ENCODE data around the gene DYNC2H1.
"Not testable (repeated sequence)": the region's sequence is repeated elsewhere in the genome, so short reads cannot be mapped to it uniquely, and the experiment has no call there.

DYNC2H1 gene

DNA sequence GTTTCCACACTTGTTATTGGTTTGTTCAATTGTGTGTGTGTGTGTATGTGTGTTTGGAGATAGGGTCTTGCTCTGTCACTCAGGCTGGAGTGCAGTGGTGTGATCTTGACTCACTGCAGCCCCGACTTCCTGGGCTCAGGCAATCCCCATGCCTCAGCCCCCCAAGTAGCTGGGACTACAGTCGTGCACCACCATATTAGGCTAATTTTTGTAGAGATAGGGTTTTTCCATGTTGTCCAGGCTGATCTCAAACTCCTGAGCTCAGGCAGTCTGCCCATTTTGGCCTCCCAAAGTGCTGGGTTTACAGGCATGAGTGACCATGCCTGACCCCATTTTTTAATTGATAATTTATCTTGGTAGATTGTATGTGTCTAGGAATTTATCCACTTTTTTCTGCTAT lies 263.7 kb downstream of the DYNC2H1 start:
- no peak for DNase-seq

DNA sequence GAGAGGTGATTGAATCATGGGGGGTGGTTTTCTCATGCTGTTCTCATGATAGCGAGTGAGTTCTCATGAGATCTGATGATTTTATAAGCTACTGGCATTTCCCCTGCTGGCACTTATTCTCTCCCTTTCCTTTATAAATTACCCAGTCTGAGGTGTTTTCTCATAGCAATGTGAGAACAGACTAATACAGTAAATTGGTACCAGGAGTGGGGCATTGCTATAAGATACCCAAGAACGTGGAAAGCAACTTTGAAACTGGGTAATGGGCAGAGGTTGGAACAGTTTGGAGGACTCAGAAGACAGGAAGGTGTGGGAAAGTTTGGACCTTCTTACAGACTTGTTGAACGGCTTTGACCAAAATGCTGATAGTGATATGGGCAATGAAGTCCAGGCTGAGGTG lies 265.0 kb downstream of the DYNC2H1 start:
- DNase-seq, result not testable (repeated sequence)

DNA sequence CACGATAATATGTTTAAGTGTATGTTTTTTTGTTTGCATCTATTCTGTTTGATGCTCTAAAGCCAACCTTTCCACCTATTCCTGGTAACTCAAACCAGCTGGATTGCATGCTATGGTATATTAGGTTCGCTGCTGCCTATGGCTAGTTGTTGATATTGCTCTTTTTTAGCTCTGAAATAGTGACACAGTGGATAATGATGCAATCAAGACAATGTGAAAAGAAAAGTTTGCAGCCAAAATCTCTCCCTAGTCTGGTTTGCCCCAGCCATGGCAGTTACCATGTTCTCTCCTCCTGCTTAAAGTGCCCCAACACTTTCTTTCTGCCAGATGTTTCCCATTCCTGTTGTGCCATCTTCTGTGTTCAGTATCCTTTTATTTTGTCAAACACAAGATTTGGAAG lies 269.7 kb downstream of the DYNC2H1 start:
- DNase-seq, result no peak

DNA sequence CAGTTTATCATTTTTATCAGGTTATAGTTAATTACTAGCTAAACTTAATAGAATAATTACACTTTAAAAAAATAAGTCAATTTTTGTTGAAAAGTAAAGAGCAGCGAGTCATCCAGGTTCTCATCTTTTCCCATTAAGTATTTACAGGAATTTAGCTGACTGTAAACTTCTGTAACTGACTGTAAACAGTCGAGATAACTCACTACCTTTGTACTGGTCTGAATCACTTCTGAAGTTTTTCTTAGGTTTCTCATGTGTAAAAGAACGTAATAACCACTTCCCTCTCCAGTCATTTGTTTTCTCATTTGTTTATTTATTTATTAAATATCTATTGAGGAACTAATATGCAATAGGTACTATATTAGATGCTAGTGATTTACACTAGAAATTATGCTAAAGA lies 270.8 kb downstream of the DYNC2H1 start:
- DNase-seq, result no peak

DNA sequence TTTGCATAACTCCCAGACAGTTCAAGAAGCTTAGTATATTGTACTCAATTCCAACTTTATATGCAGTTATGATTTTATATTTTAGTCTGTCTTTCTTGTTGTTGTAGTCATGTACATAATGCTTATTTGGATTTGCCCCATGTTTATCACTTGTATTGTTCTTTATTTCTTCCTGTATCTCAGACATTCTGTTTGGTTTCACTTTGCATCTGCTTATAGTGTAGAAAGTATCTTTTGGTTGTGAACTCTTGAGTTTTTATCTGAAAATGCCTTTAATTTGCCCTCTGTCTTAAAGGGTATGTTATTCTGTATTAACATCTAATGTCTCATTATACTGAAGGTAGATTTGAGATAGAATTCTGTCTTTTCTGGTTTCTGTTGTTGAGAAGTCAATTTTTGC lies 275.4 kb downstream of the DYNC2H1 start:
- no peak for DNase-seq

DNA sequence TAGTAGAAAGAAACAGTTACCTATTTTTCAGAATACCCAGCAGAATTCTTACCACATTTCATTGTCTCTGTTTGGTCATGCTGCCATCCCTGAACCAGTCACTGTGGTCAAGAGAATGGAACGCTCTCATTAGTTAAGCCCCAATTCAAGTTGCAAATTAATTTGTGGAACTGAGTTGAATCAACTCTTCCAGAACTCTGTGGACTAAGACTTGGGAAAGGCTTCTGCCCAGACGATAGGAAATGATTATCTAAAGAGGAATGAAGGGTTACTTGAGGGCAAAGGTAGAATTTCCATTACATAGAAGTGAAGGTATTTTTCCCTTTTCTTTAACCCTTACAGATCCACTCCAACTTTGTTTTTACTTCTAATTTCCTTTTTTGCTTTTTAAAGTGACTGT lies 286.4 kb downstream of the DYNC2H1 start:
- DNase-seq, result no peak

DNA sequence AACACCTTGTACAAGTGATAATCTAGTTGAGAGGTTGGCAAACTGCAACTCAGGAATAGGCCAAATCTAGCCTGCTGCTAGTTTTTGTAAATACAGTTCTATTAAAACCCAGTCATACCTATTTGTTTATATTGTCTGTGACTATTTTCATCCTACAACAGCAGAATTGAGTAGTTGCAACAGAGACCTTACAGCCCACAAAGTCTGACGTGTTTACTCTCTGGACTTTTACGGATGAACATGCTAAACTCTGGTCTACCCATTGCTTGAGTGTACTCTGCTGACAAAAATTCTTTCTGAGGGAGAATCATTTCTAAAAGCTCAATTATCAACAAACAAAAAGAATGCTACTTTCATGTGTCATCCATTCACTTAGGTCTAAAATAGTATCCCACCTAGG lies 287.0 kb downstream of the DYNC2H1 start:
- DNase-seq, result no peak

DNA sequence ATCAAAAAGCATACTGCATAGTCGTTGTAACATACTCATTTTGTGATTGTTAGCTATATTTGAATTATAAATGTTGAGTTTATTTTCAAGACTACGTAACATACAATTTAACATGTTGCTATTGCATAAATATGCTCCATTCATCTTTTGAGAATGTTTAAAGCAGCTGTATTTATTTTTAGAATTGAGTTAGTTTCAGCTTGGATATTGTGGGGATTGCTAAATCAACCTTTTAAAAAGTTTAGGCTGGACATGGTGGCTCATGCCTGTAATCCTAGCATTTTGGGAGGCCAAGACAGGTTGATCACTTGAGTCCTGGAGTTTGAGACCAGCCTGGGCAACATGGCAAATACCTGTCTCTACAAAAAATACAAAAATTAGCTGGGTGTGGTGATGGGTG lies 288.1 kb downstream of the DYNC2H1 start:
- no peak for DNase-seq

DNA sequence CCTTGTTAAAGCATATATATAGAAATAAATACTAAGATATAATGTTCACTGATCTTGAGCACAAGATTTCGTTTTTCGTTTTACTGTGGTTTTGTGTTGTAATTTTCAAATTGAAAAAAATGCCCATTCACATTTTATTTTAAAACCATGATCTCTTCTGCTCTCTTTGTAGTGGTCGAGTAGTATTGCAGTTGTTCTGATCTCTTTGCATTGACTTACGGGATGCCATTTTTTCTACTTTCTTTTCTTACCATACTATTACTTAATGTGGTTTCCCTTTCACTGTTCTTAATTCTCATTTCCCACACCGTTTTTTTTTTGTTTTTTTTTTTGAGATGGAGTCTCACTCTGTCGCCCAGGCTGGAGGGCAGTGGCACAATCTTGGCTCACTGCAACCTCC lies 289.6 kb downstream of the DYNC2H1 start:
- no peak for DNase-seq

DNA sequence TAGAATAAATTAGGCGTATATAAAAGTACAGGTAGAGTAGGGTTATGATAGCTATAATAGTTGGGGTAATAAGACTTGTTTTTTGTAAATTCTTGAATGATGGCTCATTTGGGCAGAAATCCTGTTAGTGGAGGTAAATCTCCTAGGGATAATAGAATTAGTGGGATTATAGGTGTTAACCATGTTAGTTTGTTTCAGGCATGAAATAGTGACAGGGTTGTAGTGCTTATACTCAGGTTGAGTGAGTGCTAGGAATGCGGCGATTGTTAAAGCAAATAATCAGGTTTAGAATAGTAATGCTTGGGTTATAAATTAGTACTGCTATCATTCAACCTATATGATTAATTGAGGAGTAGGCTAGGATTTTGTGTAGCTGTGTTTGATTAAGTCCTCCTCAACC lies 297.1 kb downstream of the DYNC2H1 start:
- DNase-seq, result no peak

DNA sequence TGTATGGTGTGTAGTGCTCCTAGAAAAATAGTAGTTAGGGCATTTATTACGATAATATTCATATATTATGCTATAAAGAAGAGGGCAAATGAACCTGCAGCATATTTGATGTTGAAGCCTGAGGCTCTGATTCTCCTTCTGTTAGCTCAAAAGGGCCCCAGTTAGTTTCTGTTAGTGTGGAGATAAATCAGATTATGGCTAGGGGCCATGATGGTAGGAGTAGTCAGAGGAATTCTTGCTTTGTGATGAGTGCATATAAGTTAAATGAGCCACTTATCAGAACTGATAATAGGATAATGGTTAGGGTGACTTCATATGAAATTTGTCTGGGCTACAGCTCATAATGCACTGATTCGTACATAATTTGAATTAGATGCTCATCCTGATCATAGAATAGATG lies 298.4 kb downstream of the DYNC2H1 start:
- no peak for DNase-seq

DNA sequence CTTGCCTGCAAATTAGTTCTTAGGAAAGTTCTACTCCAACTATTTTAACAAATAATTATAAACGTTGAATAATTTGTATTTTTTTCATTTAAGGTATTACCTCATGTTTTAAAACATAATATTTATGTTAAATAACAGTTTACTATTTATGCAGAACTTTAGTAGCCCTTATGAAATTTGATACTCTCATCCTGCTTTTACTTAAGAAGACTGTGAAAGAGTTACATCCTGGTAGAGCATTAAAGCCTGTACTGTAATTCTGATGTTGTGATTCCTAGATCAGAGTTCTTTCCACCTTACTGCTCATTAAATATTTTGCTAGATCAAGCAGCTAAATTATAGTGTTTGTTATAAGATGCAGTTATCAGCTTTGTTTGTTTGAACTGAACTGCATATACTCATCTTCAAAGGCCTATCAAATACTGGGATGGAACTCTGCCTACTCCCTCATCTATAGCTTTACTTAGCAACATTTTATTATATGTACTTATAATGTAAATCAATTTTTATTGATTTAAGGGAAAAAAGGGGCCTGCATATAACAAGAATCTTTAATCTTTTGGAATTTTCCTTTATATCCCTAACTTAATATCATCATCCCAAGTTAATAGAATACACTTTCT lies 304.2 kb downstream of the DYNC2H1 start:
- no peak for DNase-seq

DNA sequence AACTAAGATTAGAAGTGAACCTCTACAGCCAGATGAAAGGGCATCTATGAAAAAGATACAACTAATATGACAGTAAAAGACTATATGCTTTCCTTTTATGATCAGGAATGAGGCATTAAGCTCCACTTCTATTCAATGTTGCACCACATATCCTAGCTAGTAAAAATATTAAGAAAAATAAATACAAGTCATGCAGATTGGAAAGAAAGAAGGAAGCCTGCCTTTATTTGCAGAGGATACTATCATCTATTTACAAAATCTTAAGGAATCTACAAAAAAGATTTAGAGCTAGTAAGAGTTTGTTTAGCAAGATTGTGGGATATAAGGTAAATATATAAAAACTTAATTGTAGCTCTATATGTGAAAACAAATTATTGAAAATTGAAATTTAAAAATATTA lies 308.8 kb downstream of the DYNC2H1 start:
- no peak for DNase-seq

DNA sequence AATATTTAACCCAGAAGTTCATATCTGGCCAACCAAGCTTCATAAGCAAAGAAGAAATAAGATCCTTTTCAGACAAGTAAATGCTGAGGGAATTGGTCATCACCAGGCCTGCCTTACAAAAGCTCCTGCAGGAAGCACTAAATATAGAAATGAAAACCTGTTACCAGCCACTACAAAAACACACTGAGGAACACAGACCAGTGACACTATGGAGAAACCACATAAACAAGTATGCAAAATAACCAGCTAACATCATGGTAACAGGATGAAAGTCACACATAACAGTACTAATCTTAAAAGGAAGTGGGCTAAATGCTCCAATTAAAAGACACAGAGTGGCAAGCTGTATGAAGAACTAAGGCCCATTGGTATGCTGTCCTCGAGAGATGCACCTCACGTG lies 311.4 kb downstream of the DYNC2H1 start:
- no peak for DNase-seq

DNA sequence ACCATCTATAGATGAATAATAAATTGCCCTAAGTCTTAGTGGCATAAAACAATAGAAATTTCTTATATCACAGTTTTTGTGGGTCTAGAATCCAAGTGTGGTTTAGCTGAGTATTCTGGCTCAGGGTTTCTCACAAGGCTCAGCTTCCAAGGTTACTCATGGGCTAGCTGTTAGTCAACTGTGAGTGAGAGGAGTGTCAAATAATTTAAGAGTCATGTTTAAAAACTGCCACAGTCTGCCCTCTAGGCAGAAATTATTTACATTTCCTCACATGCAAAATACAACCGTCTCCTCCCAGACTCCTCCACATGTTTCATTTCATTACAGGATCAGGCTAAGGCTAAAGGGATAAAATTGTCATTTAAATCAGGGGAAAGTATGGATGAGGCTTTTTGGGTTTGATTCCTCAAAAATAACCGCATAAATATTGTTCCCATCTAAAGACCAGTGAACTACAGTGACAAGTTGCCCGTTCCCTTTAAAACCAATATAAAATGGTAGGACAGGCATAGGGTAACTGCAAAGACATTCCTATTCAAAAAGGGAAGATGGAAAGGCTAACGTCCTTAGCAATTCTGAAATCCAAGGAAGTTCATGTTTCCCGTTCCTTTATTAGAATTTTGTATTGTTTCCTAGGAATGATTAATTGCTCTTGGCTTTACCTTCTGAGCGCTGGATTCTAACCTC lies 324.3 kb downstream of the DYNC2H1 start:
- no peak for DNase-seq

DNA sequence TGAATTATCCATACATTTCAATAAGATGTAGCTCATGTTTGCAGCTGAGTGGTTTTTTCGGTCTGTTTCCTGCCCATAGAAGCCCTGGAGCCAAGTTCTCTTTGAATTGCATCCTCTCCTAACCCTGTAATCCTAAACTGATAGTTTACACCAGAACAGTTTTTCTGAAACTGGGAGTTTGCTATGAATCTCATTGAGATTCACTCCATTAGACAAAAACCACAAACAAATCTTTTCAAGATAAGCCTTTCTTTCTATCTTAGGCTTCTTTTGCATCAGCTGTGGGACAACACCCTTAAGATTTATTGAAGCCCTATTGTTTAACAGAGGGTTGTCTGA lies 324.8 kb downstream of the DYNC2H1 start:
- DNase-seq, result no peak

DNA sequence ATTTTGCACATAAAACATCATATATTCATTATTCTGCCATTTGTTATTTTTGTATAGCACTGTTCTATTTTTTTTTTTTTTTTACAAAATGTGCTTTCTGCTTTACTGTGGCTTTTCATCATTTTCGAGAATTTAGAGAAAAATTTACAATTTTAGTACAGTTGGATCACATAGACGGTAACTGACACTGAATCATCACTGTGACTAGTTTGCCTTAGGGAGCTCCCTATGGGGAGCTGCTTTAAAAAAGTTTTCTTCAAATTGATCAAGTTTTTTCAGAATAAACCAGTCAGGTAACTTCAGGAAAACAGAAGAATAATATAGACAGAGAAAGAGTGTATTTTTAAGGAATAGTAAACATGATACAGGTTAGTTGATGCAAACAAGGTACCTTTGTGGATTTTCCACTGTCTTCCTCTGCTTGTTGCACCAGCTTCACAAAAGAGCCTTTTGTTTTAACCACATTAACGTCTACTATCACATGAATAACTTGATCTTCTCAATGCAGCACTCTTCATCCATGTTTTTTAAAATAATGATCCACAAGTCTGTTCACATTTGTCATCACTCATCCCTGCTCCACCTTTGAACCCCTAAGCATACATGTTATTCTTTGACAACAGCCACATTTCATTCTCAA lies 327.0 kb downstream of the DYNC2H1 start:
- DNase-seq, result no peak

DNA sequence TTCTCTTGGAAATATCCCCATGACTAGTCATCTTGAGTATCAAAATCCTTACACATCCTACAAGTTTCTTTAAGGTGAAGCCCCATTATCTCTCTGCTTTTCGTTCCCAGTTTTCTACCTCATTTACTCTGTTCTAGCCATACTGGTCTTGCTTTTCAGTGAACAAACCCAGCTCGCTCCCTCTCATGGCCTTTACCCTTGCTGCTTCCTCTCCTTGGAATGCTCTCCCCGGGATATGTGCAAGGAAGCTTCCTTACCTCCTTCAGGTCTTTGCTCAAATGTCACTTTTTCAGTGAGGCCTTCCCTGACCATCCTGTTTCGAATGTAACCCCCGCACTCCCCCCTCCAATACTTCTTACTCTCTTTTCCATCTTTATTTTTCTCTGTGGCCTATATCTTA lies 331.8 kb downstream of the DYNC2H1 start:
- DNase-seq, result no peak

DNA sequence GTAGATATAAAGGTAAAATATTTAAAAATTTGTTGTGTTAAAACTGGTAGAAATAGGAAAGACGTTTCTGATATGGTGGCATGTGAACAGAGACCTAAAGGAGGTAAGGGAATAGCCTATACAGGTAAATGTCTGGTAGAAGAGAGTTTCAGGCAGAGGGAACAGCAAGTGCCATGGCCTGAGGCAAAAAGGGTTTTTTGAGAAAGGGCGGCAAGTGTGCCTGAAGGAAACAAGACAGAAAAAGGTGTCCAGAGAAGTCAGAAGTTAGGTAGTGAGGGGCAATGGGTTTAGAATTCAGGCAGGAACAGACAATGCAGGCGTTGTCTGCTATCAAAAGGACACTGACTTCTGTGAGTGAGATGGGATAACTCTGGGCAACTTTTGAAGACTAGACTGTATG lies 339.7 kb downstream of the DYNC2H1 start:
- DNase-seq, result no peak

DNA sequence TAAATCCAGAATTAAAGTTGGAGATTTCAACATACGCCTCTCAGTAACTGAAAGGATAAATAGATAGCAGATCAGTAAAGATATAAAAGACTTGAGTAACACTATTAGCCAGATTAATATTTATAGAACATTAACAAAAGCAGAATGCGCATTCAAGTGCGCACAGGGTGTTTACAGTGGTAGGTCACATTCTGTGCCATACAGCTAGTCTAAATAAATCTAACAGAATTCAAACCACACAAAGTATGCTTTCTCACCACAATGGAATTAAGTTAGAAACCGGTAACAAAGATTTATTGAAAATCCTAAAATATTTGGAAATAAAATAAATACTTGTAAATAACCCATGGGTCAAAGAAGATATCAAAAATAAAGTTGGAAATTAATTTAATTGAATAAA lies 341.0 kb downstream of the DYNC2H1 start:
- no peak for DNase-seq

DNA sequence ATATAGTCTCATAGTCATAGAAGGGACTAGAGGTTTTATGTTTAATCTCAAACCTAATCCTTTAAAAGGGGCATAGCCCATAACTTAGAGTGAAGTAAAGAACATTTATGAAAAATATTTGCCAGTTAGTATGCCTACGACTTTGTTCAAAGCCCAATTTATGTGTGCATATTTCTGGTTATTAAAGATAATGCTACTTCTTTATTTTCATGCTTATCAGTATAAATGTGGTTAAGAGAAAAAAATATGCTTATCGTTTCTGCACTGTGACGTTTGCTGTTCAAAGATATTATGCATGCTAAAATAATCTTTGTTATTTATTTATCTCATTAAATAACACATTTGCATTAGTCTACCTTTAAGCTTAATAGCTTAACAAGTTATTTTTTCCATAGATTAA lies 343.9 kb downstream of the DYNC2H1 start:
- no peak for DNase-seq

DNA sequence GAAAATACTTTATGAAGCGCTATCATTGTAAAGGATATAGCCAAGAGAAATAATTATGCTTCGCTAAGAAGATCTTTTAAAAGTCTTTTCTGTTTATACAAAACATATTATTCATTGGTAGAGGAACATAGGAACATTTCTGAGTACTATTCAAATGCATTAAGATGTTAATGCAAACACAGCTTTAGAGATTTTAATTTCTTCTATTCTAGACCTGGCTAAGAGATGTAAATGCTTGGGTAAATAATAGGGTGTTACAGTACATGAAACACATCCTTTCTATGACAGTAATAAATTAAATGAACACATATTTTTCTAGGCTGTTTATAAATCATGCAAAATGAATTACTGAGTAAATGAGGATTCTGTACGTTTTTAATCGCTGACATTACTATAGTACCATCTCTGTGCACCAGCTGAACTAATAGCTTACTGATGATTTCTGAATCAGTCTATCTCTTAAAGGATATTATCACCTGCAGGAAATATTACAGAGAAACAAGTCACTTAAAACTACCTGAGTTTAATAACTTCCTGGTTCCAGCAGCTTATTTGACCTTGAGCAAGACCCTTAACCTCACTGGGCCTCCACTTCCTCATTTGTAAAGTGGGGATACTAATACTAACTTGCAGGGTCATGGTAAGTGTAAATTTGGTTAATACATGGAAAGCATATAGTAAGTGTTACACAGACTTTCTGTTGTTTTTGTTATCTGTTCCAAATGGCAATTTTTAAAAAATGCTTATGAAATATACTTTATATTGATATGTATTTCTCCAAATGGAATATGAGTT lies 344.9 kb downstream of the DYNC2H1 start:
- no peak for DNase-seq

DNA sequence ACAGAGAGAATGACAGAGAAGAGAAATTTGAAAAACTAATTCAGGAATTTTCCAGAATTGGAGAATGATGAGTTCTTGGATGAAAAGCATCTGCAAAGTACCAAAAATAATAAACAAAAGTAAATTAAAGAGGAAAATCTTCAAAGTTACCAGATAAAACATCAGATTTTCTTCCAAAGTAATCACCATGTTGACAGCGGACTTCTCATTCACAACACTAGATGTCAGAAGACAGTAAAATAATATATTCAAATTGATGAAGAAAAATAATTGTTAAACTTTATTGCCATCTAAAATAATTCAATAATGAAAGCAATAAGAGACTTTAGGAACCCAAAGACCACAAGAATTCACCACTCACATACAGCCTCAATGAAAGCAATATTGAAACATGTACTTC lies 355.2 kb downstream of the DYNC2H1 start:
- DNase-seq, result no peak

DNA sequence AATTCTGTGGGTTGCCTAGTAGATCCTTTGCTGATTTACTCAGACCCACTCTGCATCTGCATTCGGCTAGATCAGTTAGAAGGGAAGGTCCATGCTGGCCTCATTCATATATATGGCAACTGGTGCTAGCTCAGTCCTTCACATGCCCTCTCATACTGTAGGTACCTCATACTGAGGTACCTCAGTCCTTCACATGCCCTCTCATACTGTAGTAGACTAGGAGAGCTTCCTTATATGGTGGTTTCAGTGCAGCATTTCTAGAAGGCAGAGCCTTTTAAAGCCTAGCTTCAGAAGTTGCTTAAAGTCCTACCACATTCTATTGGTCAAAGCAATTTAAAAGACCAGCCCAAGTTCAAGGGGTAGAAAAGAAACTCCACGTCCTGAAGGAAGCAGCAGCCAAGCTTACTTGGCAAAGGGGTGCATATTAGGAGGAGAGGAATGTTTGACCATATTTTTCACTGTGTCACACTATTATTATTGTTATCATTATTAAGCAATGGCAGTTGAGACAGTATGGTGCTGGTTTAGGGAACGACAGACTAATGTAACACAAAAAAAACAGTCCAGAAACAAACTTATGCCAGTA lies 356.4 kb downstream of the DYNC2H1 start:
- no peak for DNase-seq
